A549 treated with dexamethasone at 1 μM for 4 hours (cell line): ENCODE results near the gene BRME1. TPM values are rescaled to one million over a fixed set of nuclear protein-coding genes. Genes with fewer than 3 reads are reported as not detected.

ENCODE experiments used
- total RNA-seq: library from RNA; stranded (reverse); fragments of 200-300 nt; extraction: Qiagen RNA extraction; gene quantifications from 5 replicates; pipeline ENCODE4 v1.2.3, GENCODE V29; 2022

Gene BRME1
- 0.51 to 0.96 TPM (median 0.64 TPM) in 5 replicates for total RNA-seq

GRCh38 chr19:13905634-13906520 is at the start of gene BRME1, which contains the start of gene CC2D1A:
Gene BRME1, minus strand, starts transcription at chr19:13906117. Its CDS starts 1,225 bp downstream, at chr19:13904892.
Gene CC2D1A, plus strand, starts transcription at chr19:13906201. Its CDS starts 241 bp downstream, at chr19:13906442.

DNA sequence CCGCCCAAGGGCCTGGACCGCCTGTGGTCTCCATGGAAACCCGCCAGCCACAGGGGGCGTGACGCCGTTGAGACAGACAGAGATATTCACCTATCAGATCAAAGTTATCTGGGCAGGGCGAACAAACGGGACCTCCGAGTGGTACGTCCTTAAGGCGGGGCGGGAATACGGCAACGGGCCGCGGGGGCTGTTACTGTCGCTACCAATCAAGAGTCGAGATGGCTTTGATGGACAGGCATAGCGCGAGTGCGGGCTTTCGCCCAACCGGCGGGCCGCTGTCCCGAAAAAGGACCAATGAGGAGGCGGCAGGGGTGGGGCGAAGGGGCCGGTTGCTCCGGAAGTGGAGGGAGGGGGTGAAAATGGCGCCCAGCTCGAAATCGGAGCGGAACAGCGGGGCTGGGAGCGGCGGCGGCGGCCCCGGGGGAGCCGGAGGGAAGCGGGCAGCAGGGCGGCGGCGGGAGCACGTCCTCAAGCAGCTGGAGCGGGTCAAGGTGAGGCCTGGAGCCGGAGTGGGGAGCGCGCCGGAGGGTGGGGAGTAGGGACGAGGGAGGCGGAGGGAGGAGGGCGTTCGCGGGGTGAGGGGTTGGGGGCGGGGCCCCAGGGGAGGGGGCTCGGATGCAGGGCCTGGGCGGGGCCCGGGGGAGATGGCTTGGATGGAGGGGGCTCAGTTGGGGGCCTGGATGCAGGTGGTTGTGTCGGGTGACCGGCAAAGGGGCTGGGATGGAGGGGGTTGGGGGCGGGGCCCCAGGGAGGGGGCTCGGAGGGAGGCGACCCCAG is 46.4 kb upstream of the BRME1 start, which contains the start of gene DCAF15:
TSS of gene DCAF15 (plus strand) at position 356 of the 777 bp plus-strand sequence. CDS start at position 360, 4 bp downstream.

DNA sequence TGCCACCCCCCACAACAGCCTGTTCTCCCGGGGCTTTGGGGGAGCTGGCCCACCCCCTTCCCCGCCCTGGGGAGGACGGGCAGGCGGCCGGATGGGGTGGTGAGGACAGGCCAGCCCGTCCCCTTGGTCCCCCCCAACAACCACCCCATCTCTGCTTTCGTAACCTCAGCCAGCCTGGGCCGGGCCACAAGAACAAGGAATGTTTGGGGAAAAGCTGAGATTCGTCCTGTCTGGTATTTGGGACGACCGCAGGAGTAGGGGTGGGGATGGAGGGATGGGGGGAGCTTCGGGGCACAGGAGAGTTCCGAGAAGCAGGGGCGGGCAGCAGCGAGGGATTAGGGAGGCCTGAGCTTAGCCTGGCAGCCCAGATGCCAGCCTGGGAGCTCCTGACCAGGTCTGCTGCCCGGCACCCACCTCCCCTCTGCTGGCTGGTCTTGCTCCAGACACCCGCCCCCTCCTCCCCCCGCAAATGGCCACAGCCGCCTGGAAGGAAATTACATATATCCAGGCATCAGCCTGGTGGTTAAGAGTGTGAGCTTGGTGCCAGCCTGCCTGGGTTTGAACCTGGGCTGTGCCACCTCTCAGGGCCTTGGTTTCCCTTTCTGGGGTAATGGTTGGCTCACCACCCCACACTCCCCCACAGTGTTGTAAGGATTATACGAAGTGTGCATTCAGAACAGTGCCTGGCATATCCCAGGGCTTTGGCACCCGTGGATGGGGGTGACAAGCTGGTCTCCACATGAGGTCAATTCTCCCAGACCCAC is 32.6 kb upstream of the BRME1 start, which contains the start of gene PODNL1:
TSS of gene PODNL1 (minus strand) at position 117 of the 764 bp plus-strand sequence. CDS start 236 bp downstream, outside the sequence.

GRCh38 chr19:13876834-13877233 is 29.1 kb downstream of the BRME1 start, which contains the start of gene NANOS3:
Gene NANOS3, plus strand, starts transcription at chr19:13877134. Its CDS starts 115 bp downstream, at chr19:13877249.

Other genes starting within 250 kb of the BRME1 start
- 7.1 to 13.8 TPM (median 12.8 TPM) in 5 replicates for gene MRI1, start 141.6 kb downstream of the BRME1 start, total RNA-seq
- gene C19orf53, start 131.7 kb downstream of the BRME1 start, total RNA-seq: 142 to 202 TPM (median 181 TPM) in 5 replicates
- gene ZSWIM4, start 110.7 kb downstream of the BRME1 start, total RNA-seq: 2.1 to 3.2 TPM (median 2.9 TPM) in 5 replicates
- 1.3 to 3.4 TPM (median 2.5 TPM) in 5 replicates for gene NANOS3, start 29.0 kb downstream of the BRME1 start, total RNA-seq
- gene CC2D1A, start 84 bp upstream of the BRME1 start, total RNA-seq: 6.3 to 10.5 TPM (median 10.4 TPM) in 5 replicates
- gene PODNL1, start 32.3 kb upstream of the BRME1 start, total RNA-seq: 1.2 to 1.5 TPM (median 1.2 TPM) in 5 replicates
- gene DCAF15, start 46.4 kb upstream of the BRME1 start, total RNA-seq: 16.7 to 20.8 TPM (median 19.9 TPM) in 5 replicates
- 2.1 to 5.1 TPM (median 5.1 TPM) in 5 replicates for gene RFX1, start 100.2 kb upstream of the BRME1 start, total RNA-seq
- not detected in 5 replicates for gene RLN3, start 122.0 kb upstream of the BRME1 start, total RNA-seq
- 7.0 to 10.6 TPM (median 8.7 TPM) in 5 replicates for gene IL27RA, start 125.6 kb upstream of the BRME1 start, total RNA-seq
- gene PALM3, start 156.0 kb upstream of the BRME1 start, total RNA-seq: 1.5 to 2.1 TPM (median 1.9 TPM) in 5 replicates
- gene MISP3, start 166.7 kb upstream of the BRME1 start, total RNA-seq: 2.0 to 4.6 TPM (median 3.6 TPM) in 5 replicates
- gene C19orf67, start 179.7 kb upstream of the BRME1 start, total RNA-seq: not detected in 5 replicates
- gene SAMD1, start 184.6 kb upstream of the BRME1 start, total RNA-seq: 26.8 to 44.2 TPM (median 40.6 TPM) in 5 replicates
- gene PRKACA, start 211.6 kb upstream of the BRME1 start, total RNA-seq: 33.2 to 40.2 TPM (median 37.5 TPM) in 5 replicates
- 25.2 to 28.6 TPM (median 28.1 TPM) in 5 replicates for gene ASF1B, start 230.5 kb upstream of the BRME1 start, total RNA-seq